Ovary (tissue), 3 donors: ENCODE measurements around the gene TNKS2.

Experiments used
- CTCF ChIP-seq, 3 donors: fragments of 450-650 bp in 2 of 3; fragments of 200-600 bp in 1 of 3; IDR thresholded peaks; one replicate each; pipeline versions ENCODE4 v1.5.1 to v1.8.0; 2016 to 2022; ENCODE audit warnings: antibody characterized with exemption in 3 of 3, mild to moderate bottlenecking in 1 of 3
- POLR2A ChIP-seq: fragments of 450-650 bp; IDR thresholded peaks from one replicate; pipeline ENCODE4 v1.6.1; 2017; ENCODE audit warnings: antibody characterized with exemption, mild to moderate bottlenecking, moderate library complexity
- donor health status: DM: no; HTN: no; CAD: no.

- TF ChIP-seq CTCF (IDR thresholded peaks at IDR 0.05), result no peak
- no peak for TF ChIP-seq POLR2A
Measured at GRCh38 chr10:91910467-91910866, 112.2 kb downstream of the TNKS2 start.
